ENCODE data around the gene WNK1.

WNK1 gene

GRCh38 chr12:863285-863684, 110.9 kb downstream of the WNK1 start:
- DNase-seq (ENCODE audit: low spot score), result no peak

- no peak for DNase-seq (ENCODE audit: low spot score)
Measured at GRCh38 chr12:865614-866013, 113.2 kb downstream of the WNK1 start.

- DNase-seq (ENCODE audit: low spot score), result no peak
Measured at GRCh38 chr12:867905-868304, 115.5 kb downstream of the WNK1 start.

- no peak for DNase-seq (ENCODE audit: low spot score)
Measured at GRCh38 chr12:868722-869121, 116.3 kb downstream of the WNK1 start.

- DNase-seq (ENCODE audit: low spot score), result no peak
Measured at GRCh38 chr12:870378-870777, 118.0 kb downstream of the WNK1 start.

- no peak for DNase-seq (ENCODE audit: low spot score)
Measured at GRCh38 chr12:873954-874353, 121.6 kb downstream of the WNK1 start.

- no peak for DNase-seq (ENCODE audit: low spot score)
Measured at GRCh38 chr12:879641-880040, 127.3 kb downstream of the WNK1 start.

- no peak for DNase-seq (ENCODE audit: low spot score)
Measured at GRCh38 chr12:880656-881055, 128.3 kb downstream of the WNK1 start.

GRCh38 chr12:884746-885414, 132.5 kb downstream of the WNK1 start:
- no peak for DNase-seq (ENCODE audit: low spot score)

- DNase-seq (ENCODE audit: low spot score), result no peak
Measured at GRCh38 chr12:885701-886100, 133.3 kb downstream of the WNK1 start.

- no peak for DNase-seq (ENCODE audit: low spot score)
Measured at GRCh38 chr12:886206-886605, 133.8 kb downstream of the WNK1 start.

- no peak for DNase-seq (ENCODE audit: low spot score)
Measured at GRCh38 chr12:894226-894625, 141.8 kb downstream of the WNK1 start.

GRCh38 chr12:896031-896430, 143.7 kb downstream of the WNK1 start:
- no peak for DNase-seq (ENCODE audit: low spot score)

GRCh38 chr12:897386-897785, 145.0 kb downstream of the WNK1 start:
- DNase-seq (ENCODE audit: low spot score), result no peak

GRCh38 chr12:902581-902980, 150.2 kb downstream of the WNK1 start:
- no peak for DNase-seq (ENCODE audit: low spot score)

- no peak for DNase-seq (ENCODE audit: low spot score)
Measured at GRCh38 chr12:903055-903454, 150.7 kb downstream of the WNK1 start.

- peak; percentile 66 for DNase-seq (ENCODE audit: low spot score)
Measured at GRCh38 chr12:904010-904414, 151.6 kb downstream of the WNK1 start.

GRCh38 chr12:905261-906031, 153.1 kb downstream of the WNK1 start:
- DNase-seq (ENCODE audit: low spot score), result peak; percentile 75

- no peak for DNase-seq (ENCODE audit: low spot score)
Measured at GRCh38 chr12:906062-906585, 153.7 kb downstream of the WNK1 start.

GRCh38 chr12:907413-908185, 155.2 kb downstream of the WNK1 start:
- DNase-seq (ENCODE audit: low spot score), result no peak

- DNase-seq (ENCODE audit: low spot score), result no peak
Measured at GRCh38 chr12:909861-910260, 157.5 kb downstream of the WNK1 start.

GRCh38 chr12:910416-910815, 158.0 kb downstream of the WNK1 start:
- peak; percentile 39 for DNase-seq (ENCODE audit: low spot score)

All from hematopoietic multipotent progenitor cell treated with erythropoietin and hydrocortisone succinate and interleukin-3 and kit ligand, for 17 days (in vitro differentiated cells).